ENCODE data around the gene NBDY.
A peak's percentile ranks its signal among the peaks of the same experiment; 100 is the strongest.
"Not testable (repeated sequence)": the region's sequence is repeated elsewhere in the genome, so short reads cannot be mapped to it uniquely, and the experiment has no call there.

NBDY gene

DNA sequence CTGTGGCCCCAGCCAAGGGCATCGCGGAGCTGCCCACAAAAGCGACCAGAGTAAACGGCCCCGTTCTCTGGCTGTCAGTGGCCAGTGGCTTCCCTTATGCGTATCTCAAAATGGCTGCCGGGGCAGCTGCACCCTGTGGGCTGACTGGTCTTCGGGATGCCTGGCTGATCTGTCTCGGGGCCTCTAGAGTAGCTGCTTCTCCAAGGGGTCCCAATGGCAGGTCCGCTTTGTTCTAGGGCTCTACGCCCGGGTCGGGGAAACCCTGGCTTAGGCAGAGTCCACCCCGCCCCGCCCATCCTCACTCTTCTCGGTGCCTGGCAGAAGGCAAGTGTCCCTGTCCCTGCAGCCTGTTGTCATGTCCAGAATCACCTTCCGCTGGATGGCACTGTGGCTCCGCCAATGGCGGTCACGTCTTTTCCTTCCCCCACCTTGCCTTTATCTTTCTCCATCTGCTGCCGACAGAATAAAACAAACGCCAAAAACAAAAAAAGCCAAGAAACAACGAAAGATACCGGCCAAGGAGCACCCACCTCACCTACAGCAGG, 50.0 kb downstream of the NBDY start:
- DNase-seq (ENCODE audit: low read depth) = not testable (repeated sequence)

DNA sequence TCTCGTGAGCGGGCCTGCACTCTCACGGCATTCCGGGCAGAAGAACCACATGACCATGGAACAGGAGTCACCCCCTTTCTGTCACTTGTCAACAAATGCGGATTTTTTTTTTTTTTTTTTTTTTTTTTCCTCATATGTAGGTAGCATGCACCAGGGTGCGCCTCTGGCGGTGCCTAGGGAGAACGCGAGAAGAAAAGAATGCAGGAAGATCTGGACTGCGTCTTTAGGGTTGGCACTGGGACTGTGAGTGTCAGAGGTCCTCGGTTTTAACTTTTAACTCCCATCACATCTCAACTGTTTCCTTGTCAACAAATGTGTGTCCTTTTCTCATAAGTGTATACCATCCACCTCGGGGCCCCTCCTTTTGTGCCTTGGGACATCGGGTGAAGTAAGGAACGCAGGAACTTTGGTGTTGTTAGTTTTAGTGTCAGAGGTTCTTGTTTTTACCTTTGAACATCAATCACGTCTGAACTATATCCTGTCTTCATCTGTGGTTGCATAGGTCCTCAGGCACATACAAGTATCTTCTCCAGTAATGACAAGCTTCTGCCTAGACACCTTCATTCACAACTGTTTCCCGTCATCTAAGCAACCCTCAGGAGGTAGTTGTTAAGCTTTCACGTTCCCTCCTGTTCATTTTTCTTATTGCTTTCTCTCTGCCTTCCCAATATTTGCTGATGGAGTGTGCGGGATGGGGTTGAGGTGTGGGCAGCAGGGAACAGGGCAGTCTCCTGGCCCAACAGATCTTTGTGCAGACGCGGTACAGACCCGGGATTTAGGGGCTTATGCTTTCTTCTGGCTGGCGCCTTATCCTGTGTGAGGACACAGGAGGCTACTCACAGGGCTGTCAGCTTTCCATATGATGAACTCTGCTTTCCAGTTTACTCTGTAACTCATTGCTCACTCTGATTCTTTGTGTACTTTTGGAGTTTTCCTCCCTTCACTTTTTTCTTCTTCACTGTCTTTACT, 51.9 kb downstream of the NBDY start:
- DNase-seq (ENCODE audit: low read depth); H3K4me3 ChIP-seq (ENCODE audit: control insufficient read depth, low read depth, low read length): not testable (repeated sequence)

More for the DNA sequence above, 50.0 kb downstream of the NBDY start:
- not testable (repeated sequence) for H3K4me3 ChIP-seq (ENCODE audit: control insufficient read depth, low read depth, low read length)

- DNase-seq (ENCODE audit: low read depth) = no peak
- H3K4me3 ChIP-seq (ENCODE audit: control insufficient read depth, low read depth, low read length) = no peak overlapping the region
- no peak for TF ChIP-seq CTCF (conservative IDR thresholded peaks at IDR 0.05; ENCODE audit: control insufficient read depth, insufficient read depth, low read depth, low read length)
Measured at GRCh38 chrX:56782352-56782751, 53.3 kb downstream of the NBDY start.

- H3K4me3 ChIP-seq (ENCODE audit: control insufficient read depth, low read depth, low read length) = peak overlapping the region; percentile 27
- DNase-seq (ENCODE audit: low read depth) = no peak
- no peak for TF ChIP-seq CTCF (conservative IDR thresholded peaks at IDR 0.05; ENCODE audit: control insufficient read depth, insufficient read depth, low read depth, low read length)
Measured at GRCh38 chrX:56782791-56783449, 53.9 kb downstream of the NBDY start.

DNA sequence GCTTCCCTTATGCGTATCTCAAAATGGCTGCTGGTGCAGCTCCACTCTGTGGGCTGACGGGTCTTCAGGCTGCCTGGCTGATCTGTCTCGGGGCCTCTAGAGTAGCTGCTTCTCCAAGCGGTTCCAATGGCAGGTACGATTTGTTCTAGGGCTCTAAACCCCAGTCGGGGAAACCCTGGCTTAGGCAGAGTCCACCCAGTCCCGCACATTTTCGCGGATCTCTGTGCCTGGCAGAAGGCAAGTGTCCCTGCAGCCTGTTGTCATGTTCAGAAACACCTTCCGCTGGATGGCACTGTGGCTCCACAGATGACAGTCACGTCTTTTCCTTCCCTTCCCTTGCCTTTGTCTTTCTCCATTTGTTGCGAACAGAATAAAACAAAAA, 54.4 kb downstream of the NBDY start:
- H3K4me3 ChIP-seq (ENCODE audit: control insufficient read depth, low read depth, low read length) = peak overlapping the region; percentile 27
- TF ChIP-seq CTCF (conservative IDR thresholded peaks at IDR 0.05; ENCODE audit: control insufficient read depth, insufficient read depth, low read depth, low read length) = peak; percentile 22
- peak; percentile 72 for DNase-seq (ENCODE audit: low read depth)

GRCh38 chrX:56783996-56784620, 55.1 kb downstream of the NBDY start:
- no peak overlapping the region for H3K4me3 ChIP-seq (ENCODE audit: control insufficient read depth, low read depth, low read length)
- no peak for TF ChIP-seq CTCF (conservative IDR thresholded peaks at IDR 0.05; ENCODE audit: control insufficient read depth, insufficient read depth, low read depth, low read length)

DNA sequence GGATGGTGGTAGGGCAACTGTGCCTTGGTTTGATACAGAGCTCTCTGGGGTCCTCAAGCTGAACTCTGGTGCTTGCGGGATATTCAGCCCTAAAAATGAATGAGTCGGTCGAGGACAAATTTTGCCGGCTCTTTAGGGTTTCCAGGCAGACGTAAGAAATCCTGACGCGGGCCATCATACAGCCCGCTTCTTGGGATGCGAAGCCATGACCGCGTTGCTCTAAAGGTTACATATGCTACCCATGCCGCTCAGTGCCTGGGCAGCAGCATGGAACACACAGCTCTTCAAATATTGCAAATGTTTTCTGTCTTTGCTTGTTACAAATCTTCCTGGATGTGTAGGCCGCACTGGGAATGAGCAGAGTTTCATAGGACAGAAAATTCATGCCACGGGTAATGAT, 55.6 kb downstream of the NBDY start:
- H3K4me3 ChIP-seq (ENCODE audit: control insufficient read depth, low read depth, low read length) = no peak overlapping the region
- no peak for DNase-seq (ENCODE audit: low read depth)
- TF ChIP-seq CTCF (conservative IDR thresholded peaks at IDR 0.05; ENCODE audit: control insufficient read depth, insufficient read depth, low read depth, low read length) = no peak

More at GRCh38 chrX:56783996-56784620, 55.1 kb downstream of the NBDY start:
- DNase-seq (ENCODE audit: low read depth) = no peak

Data from fibroblast of mammary gland (primary cell).